Epithelial cell of esophagus (primary cell): Measurements from ENCODE around the gene CCDC201.

Experiments
- DNase-seq: peaks from one replicate; pipeline ENCODE4 v3.0.0; 2010; ENCODE audit warnings: low read depth
- H3K4me3 ChIP-seq: 2 replicates; pipeline ENCODE4 v1.5.1; 2011; ENCODE audit warnings: mild to moderate bottlenecking, low read length, control low read depth
- TF ChIP-seq, protein P1 (sequence below): IDR thresholded peaks from 2 replicates; pipeline ENCODE4 v1.5.1; 2011; ENCODE audit warnings: low read depth, mild to moderate bottlenecking, low read length, control low read depth, inconsistent platforms; ENCODE audit not compliant: insufficient read depth; ENCODE audit errors: missing control alignments

The CCDC201 gene

GRCh38 chr7:45893996-45894664 lies 21.2 kb upstream of the CCDC201 start:
- no peak overlapping the region for H3K4me3 ChIP-seq
- DNase-seq = no peak
- TF ChIP-seq, protein P1, sequence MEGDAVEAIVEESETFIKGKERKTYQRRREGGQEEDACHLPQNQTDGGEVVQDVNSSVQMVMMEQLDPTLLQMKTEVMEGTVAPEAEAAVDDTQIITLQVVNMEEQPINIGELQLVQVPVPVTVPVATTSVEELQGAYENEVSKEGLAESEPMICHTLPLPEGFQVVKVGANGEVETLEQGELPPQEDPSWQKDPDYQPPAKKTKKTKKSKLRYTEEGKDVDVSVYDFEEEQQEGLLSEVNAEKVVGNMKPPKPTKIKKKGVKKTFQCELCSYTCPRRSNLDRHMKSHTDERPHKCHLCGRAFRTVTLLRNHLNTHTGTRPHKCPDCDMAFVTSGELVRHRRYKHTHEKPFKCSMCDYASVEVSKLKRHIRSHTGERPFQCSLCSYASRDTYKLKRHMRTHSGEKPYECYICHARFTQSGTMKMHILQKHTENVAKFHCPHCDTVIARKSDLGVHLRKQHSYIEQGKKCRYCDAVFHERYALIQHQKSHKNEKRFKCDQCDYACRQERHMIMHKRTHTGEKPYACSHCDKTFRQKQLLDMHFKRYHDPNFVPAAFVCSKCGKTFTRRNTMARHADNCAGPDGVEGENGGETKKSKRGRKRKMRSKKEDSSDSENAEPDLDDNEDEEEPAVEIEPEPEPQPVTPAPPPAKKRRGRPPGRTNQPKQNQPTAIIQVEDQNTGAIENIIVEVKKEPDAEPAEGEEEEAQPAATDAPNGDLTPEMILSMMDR = no peak

GRCh38 chr7:45893374-45893995 lies 20.6 kb upstream of the CCDC201 start:
- TF ChIP-seq, protein P1 = no peak
- H3K4me3 ChIP-seq = no peak overlapping the region
- DNase-seq = no peak

DNA sequence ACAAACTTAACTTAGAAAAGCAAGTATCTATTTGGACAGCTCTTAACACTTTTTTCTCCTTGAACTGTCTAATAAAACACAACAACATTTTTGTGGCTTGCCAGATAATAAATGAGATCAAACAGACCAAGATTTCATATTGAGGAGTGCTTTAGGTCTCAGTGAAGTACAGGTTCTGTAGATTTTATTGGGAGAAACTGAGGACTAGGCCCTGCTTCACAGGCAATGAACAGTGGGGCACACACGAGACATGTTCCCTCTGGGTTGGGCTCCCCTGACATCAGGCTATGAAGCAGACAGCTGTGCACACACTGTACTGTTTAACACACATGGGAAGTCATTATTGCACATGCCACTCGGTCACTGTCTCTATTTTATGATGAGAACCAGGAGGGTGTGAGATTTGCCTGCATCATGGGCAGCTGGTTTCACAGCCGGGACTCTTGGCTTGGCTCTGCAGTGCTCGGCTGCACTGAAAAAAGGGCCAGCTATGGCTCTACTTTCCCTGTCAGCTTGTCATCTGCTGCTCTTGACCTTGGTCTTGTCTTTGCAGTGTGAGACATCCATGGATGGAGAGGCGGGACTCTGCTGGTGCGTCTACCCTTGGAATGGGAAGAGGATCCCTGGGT lies 19.6 kb upstream of the CCDC201 start:
- no peak overlapping the region for H3K4me3 ChIP-seq
- TF ChIP-seq, protein P1 = no peak
- DNase-seq = no peak

DNA sequence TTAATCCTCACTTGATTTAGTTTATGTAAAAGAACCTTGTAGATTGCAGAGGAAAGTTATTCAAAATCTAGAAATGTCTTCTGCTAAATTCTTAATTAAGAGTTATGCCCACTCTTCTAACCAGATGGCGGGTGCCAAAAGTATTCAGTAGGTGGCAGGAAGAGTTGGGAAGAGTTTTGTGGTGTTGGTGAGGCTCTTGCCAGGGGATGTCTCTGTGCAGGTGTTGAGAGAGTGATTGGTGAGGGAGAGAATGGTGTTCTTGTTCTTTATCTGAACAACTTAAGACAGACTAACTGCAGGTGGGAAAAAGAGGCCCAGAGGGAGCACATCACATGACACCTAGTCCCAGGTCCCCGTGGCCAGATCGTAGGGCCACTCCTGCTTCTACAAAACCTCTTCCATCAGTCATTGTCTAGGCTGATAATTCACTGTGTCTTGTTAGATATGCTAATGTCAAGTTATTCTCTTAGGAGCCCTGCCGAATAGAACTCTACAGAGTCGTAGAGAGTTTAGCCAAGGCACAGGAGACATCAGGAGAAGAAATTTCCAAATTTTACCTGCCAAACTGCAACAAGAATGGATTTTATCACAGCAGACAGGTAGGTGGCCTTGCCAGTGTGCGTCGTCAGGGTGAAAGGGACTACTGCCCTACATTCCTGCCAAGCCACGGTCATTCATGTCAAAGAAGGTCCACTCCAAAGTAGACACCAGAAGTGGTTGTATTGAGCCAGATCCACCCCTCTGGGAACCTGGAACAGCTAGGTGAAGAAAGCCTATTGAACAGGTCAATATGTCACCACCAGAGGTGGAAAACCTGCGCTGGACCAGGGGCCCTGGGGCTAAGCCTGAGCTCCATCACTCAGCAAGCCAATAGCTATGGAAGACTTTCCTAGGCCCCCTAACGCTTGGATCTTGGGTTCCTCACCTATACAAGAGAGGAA lies 18.9 kb upstream of the CCDC201 start:
- DNase-seq = no peak
- no peak overlapping the region for H3K4me3 ChIP-seq
- TF ChIP-seq, protein P1 = no peak

DNA sequence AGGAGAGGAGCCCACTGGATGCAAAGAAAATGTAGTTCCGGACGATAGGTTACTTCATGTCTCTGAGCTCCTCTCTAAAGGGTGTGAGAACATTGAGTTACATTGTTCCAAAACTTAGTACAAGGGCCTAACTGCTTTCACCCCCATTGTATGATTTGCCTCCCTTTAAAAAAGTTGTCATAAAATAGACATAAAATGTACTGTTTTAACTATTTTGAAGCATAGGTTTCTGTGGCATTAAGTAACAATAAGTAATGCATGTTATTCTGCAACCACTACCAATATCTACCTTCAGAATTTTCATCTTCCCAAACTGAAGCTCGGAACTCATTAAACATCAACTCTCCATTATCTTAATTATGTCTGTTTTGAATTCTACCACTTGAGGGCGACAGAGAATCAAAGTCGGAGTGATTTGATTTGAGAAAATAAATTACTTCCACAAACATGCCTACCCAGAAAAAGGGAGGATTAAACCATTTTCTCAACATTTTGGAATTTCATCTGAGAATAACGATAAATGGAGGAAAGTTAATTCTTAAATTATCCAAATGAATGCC lies 18.1 kb upstream of the CCDC201 start:
- TF ChIP-seq, protein P1 = peak; percentile 53
- H3K4me3 ChIP-seq = no peak overlapping the region
- peak; percentile 48 for DNase-seq

GRCh38 chr7:45890125-45890901 lies 17.4 kb upstream of the CCDC201 start:
- TF ChIP-seq, protein P1 = no peak
- no peak overlapping the region for H3K4me3 ChIP-seq
- no peak for DNase-seq
